Aortic smooth muscle cell (primary cell): ENCODE measurements around the gene NLRC3. TPM values are rescaled to one million over a fixed set of nuclear protein-coding genes. Genes with fewer than 3 reads are reported as not detected.

Experiments used
- total RNA-seq: library from RNA; depleted of rRNA; stranded (reverse); fragments of >200 nt; gene quantifications from 2 replicates; pipeline ENCODE4 v1.2.3, GENCODE V29; 2014

Gene NLRC3
- 0.06 and 0.13 TPM in 2 replicates for total RNA-seq

GRCh38 chr16:3577302-3577752 is at the start of gene NLRC3:
Gene NLRC3, minus strand, starts transcription at chr16:3577403. Its CDS starts 12,367 bp downstream, at chr16:3565036.

GRCh38 chr16:3611146-3611975 is 34.2 kb upstream of the NLRC3 start, which contains the start of gene SLX4:
Gene SLX4, minus strand, starts transcription at chr16:3611606. Its CDS starts 2,642 bp downstream, at chr16:3608964.

GRCh38 chr16:3495176-3495575 is 82.0 kb downstream of the NLRC3 start, which contains the start of gene C16orf90:
Gene C16orf90, minus strand, starts transcription at chr16:3495489. Its CDS starts 68 bp downstream, at chr16:3495421.

Other genes with a start within 250 kb of the NLRC3 start
- gene OR2C1, start 221.5 kb downstream of the NLRC3 start, total RNA-seq = 0.12 and 0.26 TPM in 2 replicates
- gene ZSCAN32, start 176.4 kb downstream of the NLRC3 start, total RNA-seq = 9.9 and 10.1 TPM in 2 replicates
- 5.8 and 6.9 TPM in 2 replicates for gene ZNF174, start 176.2 kb downstream of the NLRC3 start, total RNA-seq
- 2.3 and 2.4 TPM in 2 replicates for gene ZNF597, start 133.9 kb downstream of the NLRC3 start, total RNA-seq
- gene NAA60, start 133.7 kb downstream of the NLRC3 start, total RNA-seq = 8.9 and 13.9 TPM in 2 replicates
- not detected in 2 replicates for gene C16orf90, start 81.9 kb downstream of the NLRC3 start, total RNA-seq
- gene CLUAP1, start 76.4 kb downstream of the NLRC3 start, total RNA-seq = 25.5 and 33.8 TPM in 2 replicates
- 2.6 and 2.9 TPM in 2 replicates for gene SLX4, start 34.2 kb upstream of the NLRC3 start, total RNA-seq
- 11.6 and 15.4 TPM in 2 replicates for gene DNASE1, start 77.3 kb upstream of the NLRC3 start, total RNA-seq
- 43.7 and 54.4 TPM in 2 replicates for gene TRAP1, start 140.1 kb upstream of the NLRC3 start, total RNA-seq